Superior temporal gyrus (tissue), 1 donor: ENCODE results near the gene HOXA3.

ENCODE experiments used
- DNase-seq: peaks from one replicate; pipeline ENCODE4 v3.0.0-alpha.2; 2016; ENCODE audit errors: extremely low spot score

HOXA3 gene

DNA sequence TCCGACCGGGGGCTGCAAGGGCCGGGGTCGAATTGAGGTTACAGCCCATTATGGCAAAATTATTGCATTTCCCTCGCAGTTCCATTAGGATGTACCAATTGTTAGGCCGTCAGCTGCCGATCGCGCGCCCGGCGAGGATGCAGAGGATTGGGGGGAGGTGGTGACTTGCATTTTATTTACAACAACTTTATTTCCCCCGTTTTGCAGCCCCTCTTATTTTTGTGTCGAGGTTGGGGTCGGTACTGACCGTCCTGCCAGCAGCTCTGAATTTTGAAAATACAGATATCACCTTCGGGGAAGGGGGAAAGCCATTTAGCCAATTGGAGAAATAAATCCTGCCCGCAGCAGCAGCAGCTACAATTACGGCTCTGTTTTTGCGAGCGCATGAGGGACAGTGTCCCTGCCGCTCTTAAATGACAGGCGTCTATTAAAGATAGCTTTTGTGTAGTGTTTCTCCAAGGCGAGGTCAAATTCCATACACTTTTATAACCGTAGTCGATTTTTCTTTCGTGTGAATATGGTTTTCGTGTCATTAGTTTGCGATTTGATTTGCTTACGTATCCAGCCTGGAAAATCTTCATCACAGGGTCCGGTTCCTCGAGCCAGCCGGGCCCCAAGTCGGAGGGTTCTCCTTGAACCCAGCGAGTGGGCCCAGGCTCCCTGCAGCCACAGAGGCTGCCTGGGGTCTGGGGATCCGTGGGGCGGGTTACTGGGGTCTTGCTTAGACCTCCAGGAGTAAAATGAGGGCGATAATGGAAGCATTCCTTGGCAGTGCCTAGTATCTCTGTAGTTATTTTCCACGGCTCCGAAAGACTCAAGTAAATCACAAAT, 8.2 kb downstream of the HOXA3 start:
- DNase-seq = no peak

GRCh38 chr7:27143023-27143949, 9.1 kb downstream of the HOXA3 start, which contains the start of gene HOXA5:
Gene HOXA5, minus strand, starts transcription at chr7:27143681. Its CDS starts 74 bp downstream, at chr7:27143607.
- DNase-seq = no peak

DNA sequence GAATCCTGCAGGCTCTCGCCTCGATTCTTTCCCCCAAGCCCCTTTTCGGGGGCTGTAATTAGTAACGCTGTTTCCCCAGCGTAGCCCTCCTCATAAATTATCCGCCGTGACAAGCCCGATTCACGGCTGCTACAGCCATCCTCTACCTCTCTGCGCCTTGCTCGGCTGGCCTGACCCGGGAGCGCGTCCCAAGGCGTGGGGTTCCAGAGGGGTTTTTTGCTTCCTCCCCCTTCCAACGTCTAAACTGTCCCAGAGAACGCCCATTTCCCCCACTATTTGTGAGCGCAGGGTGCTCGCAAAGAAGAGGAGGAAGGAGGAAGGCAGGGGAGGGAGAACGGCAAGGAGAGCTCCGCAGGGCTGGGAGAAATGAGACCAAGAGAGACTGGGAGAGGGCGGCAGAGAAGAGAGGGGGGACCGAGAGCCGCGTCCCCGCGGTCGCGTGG, 9.8 kb downstream of the HOXA3 start:
- DNase-seq = no peak

- no peak for DNase-seq
These were observed 10.3 kb downstream of the HOXA3 start for GRCh38 chr7:27141923-27142579.

GRCh38 chr7:27141137-27141922, 11.1 kb downstream of the HOXA3 start:
- DNase-seq = no peak

DNA sequence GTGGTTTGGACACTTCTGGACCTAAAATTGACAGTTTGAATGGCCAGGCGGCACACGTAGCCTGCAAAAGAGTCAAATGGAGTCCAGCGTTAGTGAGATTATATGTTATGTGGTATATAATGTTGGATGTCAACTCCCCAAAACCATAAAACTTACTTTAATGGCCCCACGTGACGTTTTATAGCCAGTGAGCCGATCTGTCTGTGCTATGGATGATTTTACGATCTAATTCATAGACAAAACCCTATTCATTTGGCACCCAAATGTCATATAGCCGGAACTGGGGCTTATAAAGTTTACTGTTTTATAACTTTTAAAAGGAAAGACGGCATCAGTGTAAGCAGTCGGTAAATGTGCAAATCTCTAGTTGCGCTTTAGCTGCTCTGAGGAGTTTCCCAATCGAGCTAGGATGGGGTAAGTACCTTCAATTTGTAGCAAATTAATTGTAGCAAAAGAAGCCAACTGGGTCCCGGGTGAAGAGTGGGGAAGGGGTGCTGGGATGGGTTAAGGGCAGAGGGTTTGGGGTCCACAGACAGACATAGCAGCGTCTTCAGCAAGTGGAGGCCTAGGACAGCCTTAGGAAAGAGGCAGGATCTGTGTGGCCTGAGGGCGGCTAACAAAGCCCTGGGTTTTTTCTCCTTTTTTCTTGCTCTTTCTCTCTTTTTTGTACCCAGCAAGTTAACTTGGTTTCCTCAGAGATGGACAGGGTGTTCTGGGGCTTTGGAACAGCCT, 12.1 kb downstream of the HOXA3 start:
- no peak for DNase-seq

- no peak for DNase-seq
These were observed 12.9 kb downstream of the HOXA3 start for GRCh38 chr7:27139334-27140125.

- no peak for DNase-seq
These were observed 13.4 kb downstream of the HOXA3 start for GRCh38 chr7:27138985-27139333.

GRCh38 chr7:27138472-27138871, 13.9 kb downstream of the HOXA3 start:
- DNase-seq = no peak

- no peak for DNase-seq
These were observed 14.6 kb downstream of the HOXA3 start for GRCh38 chr7:27137640-27138315.

- DNase-seq = no peak
These were observed 18.0 kb downstream of the HOXA3 start for GRCh38 chr7:27134392-27134791.

GRCh38 chr7:27133409-27134231, 18.8 kb downstream of the HOXA3 start:
- DNase-seq = no peak

GRCh38 chr7:27132978-27133377, 19.4 kb downstream of the HOXA3 start:
- no peak for DNase-seq

DNA sequence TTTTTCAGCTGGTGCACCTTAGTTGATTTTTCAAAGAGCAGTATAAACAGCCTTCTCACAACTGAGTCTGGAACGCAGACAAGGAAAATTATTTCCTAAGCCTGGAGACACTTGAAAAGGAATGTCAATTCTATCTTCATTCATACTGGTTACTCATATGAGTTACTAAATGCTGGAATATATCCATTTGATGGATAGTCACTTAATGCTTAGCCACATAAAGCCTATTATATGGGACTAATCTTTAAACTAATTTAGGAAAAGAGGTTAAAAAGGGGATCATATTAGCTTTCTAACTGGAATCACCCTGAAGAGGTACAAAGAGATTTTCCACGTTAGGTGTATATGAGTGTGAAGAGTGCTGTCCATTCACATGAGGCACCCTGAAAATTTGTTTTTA, 20.2 kb downstream of the HOXA3 start:
- no peak for DNase-seq

DNA sequence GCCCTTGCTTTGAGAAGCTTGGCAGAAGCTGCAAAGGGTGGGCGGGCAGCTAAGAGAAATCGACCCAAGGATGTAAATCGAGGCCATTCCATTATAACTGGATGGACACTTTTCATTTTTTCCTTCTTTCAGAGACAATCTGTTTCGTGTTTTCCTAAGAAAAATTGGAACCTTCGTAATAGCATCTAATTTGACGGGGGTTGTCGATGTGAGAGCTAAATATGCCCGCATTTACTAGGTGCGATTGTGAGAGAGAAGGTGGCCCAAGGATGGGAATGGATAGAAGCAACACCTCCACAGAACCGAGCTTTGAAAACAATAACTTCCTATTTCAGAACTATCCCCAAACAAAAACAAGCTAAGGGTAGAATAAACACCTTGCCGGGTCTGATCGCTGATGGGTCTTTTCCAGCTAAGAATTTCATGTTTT, 21.0 kb downstream of the HOXA3 start:
- DNase-seq = no peak

DNA sequence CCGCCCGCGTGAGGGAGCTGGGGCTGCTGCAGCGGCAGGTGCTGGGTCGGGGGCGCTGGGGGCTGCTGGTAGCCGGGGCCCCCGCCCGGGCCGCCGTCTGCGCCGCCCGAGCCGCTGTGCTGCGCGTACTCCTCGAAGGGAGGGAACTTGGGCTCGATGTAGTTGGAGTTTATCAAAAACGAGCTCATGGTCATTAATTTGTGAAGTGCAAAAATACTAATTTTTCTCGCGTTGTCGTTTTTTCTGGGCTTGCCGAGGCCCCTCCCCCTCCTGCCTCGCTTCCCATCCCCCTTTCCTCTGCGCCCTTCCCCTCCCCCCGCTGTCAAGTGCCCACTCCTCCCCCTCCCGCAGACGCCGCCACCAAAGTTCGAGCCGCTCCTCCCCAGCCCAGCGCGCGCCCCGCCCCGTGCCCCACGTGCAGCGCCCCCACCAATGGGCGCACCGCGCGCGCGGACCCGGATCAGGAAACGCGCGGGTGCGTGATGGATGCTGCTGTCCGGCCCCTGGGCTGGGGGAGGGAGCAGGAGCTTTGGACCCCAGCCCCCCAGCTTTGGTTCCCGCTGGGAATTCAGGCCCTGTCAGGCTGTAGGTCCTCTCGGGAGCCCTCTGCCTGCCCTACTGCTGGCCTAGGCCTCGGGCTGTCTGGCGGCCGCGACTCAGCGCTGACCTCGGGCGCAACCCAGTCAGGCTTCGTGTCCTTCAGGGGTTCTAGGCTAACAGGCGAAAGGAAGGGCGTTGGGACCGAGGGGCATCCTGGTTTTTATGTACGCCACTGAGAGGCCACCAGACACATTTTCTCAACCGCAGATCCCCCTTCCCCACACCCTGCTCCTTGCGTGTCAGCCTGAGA, 21.6 kb downstream of the HOXA3 start, which contains the start of gene HOXA4:
HOXA4 (minus strand) TSS at position 218 of the 850 bp plus-strand sequence; CDS start at position 194, 24 bp downstream.
- no peak for DNase-seq
